SHP77 treated with DMSO at 0.1 percent for 48 hours (cell line): ENCODE data around the gene MACF1.

ENCODE experiments used
- DNase-seq: peaks from one replicate; lab custom pipeline; 2025; lab: John Stamatoyannopoulos, UW

MACF1 gene

GRCh38 chr1:39393645-39394044 lies 189.2 kb downstream of the MACF1 start:
- no peak for DNase-seq

GRCh38 chr1:39394059-39394458 lies 189.6 kb downstream of the MACF1 start:
- no peak for DNase-seq

- DNase-seq: no peak
These were observed 190.1 kb downstream of the MACF1 start for GRCh38 chr1:39394598-39394997.

- DNase-seq: no peak
These were observed 190.9 kb downstream of the MACF1 start for GRCh38 chr1:39395357-39395831.

GRCh38 chr1:39396671-39397070 lies 192.2 kb downstream of the MACF1 start:
- DNase-seq: no peak

GRCh38 chr1:39397487-39397886 lies 193.0 kb downstream of the MACF1 start:
- DNase-seq: no peak

- DNase-seq: no peak
These were observed 194.0 kb downstream of the MACF1 start for GRCh38 chr1:39398278-39399021.

- DNase-seq: no peak
These were observed 196.6 kb downstream of the MACF1 start for GRCh38 chr1:39401106-39401505.

- DNase-seq: no peak
These were observed 200.4 kb downstream of the MACF1 start for GRCh38 chr1:39404876-39405275.

GRCh38 chr1:39405358-39405757 lies 200.9 kb downstream of the MACF1 start:
- DNase-seq: no peak

GRCh38 chr1:39406533-39407450 lies 202.3 kb downstream of the MACF1 start:
- no peak for DNase-seq

GRCh38 chr1:39407510-39407895 lies 203.0 kb downstream of the MACF1 start:
- DNase-seq: peak; percentile 3

GRCh38 chr1:39407896-39408640 lies 203.6 kb downstream of the MACF1 start:
- DNase-seq: no peak

GRCh38 chr1:39408641-39409054 lies 204.2 kb downstream of the MACF1 start:
- DNase-seq: peak; percentile 81

GRCh38 chr1:39409055-39409816 lies 204.7 kb downstream of the MACF1 start:
- DNase-seq: no peak

- no peak for DNase-seq
These were observed 206.5 kb downstream of the MACF1 start for GRCh38 chr1:39410915-39411436.

GRCh38 chr1:39411526-39412478 lies 207.3 kb downstream of the MACF1 start:
- no peak for DNase-seq

GRCh38 chr1:39412892-39413291 lies 208.4 kb downstream of the MACF1 start:
- DNase-seq: no peak

- no peak for DNase-seq
These were observed 209.5 kb downstream of the MACF1 start for GRCh38 chr1:39413902-39414528.

GRCh38 chr1:39415553-39415952 lies 211.1 kb downstream of the MACF1 start:
- no peak for DNase-seq
